Chondrocyte (in vitro differentiated cells): ENCODE data around the gene DNAJC10. TPM values are rescaled to one million over a fixed set of nuclear protein-coding genes. Genes with fewer than 3 reads are reported as not detected.

Experiments used
- DNase-seq: peaks from one replicate; pipeline ENCODE4 v3.0.0; 2021; ENCODE audit warnings: mixed read lengths, low spot score
- H3K27ac Mint-ChIP-seq: one replicate; pipeline ENCODE4 v1.8.0; 2021; ENCODE audit warnings: mild to moderate bottlenecking, moderate library complexity, mixed read lengths; ENCODE audit not compliant: unreplicated experiment
- H3K27me3 Mint-ChIP-seq: 2 replicates; pipeline ENCODE4 v1.8.0; 2021; ENCODE audit warnings: low read depth, mixed read lengths
- H3K36me3 Mint-ChIP-seq: 2 replicates; pipeline ENCODE4 v1.8.0; 2021; ENCODE audit warnings: low read depth, mixed read lengths
- H3K4me1 Mint-ChIP-seq: 2 replicates; pipeline ENCODE4 v1.8.0; 2021; ENCODE audit warnings: low read depth, mild to moderate bottlenecking, mixed read lengths
- H3K4me3 Mint-ChIP-seq: one replicate; pipeline ENCODE4 v1.8.0; 2021; ENCODE audit warnings: mild to moderate bottlenecking, moderate library complexity, mixed read lengths; ENCODE audit not compliant: unreplicated experiment
- H3K9me3 Mint-ChIP-seq: 2 replicates; pipeline ENCODE4 v1.8.0; 2021; ENCODE audit warnings: low read depth, mixed read lengths
- total RNA-seq: library from RNA; stranded (reverse); gene quantifications from 3 replicates; pipeline ENCODE4 v1.2.1, GENCODE V29; 2021
- TF ChIP-seq, protein P1 (sequence below): fragments of 200-600 bp; sonication (generic); IDR thresholded peaks from 2 replicates; pipeline ENCODE4 v1.5.0; 2021; ENCODE audit warnings: antibody characterized with exemption, mild to moderate bottlenecking, moderate library complexity

Gene DNAJC10
- total RNA-seq, 1 donor from 2014 or later: 178 TPM

DNA sequence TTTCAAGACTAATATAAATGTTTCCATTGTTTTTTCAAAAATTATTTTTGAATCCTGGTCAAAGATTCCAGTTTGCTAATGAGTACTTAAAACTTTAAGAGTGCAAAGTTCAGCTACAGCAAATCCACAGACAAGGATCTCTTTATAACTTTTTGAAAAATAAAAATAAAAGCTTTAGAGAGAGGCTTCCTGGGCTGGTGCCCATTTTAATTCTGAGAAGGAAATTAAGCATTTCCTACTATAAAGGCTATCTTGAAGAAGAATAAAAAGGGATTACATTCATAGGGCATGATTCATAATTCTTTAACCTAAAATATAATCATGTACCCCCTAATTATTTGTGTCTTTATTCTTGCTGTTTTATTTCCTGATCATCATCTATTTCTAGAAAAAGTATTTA, 38.2 kb downstream of the DNAJC10 start:
- no peak for DNase-seq
- H3K27ac Mint-ChIP-seq: no peak overlapping the region
- no peak overlapping the region for H3K4me3 Mint-ChIP-seq
- no peaks in the 10 kb centered on the region for H3K9me3 Mint-ChIP-seq
- no peaks in the 10 kb centered on the region for H3K4me1 Mint-ChIP-seq
- H3K27me3 Mint-ChIP-seq: no peaks in the 10 kb centered on the region
- TF ChIP-seq, protein P1, sequence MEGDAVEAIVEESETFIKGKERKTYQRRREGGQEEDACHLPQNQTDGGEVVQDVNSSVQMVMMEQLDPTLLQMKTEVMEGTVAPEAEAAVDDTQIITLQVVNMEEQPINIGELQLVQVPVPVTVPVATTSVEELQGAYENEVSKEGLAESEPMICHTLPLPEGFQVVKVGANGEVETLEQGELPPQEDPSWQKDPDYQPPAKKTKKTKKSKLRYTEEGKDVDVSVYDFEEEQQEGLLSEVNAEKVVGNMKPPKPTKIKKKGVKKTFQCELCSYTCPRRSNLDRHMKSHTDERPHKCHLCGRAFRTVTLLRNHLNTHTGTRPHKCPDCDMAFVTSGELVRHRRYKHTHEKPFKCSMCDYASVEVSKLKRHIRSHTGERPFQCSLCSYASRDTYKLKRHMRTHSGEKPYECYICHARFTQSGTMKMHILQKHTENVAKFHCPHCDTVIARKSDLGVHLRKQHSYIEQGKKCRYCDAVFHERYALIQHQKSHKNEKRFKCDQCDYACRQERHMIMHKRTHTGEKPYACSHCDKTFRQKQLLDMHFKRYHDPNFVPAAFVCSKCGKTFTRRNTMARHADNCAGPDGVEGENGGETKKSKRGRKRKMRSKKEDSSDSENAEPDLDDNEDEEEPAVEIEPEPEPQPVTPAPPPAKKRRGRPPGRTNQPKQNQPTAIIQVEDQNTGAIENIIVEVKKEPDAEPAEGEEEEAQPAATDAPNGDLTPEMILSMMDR: no peak
- peaks cover 36% of the 10 kb centered on the region for H3K36me3 Mint-ChIP-seq

DNA sequence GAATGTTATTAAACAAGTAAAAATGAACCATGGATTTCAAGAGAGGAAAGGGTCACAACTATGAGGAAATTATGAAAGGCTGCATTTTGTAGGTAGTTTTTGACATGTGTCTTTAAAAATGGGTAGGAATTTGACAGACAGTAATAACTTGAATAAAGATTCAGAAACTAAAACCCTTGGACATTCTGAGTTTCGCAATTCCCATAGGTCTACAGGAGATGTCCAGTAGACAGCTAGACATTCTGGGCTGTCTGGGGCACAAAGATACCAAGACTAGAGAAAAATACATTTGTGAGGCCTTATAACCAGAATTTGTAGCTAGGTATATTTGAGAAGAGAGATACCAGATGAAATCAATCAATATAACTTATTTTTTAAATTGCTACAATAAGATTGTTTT, 42.3 kb downstream of the DNAJC10 start:
- no peak for DNase-seq
- Mint-ChIP-seq H3K36me3 (peaks cover 24% of the 10 kb centered on the region), H3K9me3 (no peaks in the 10 kb centered on the region), H3K27ac (no peak overlapping the region), H3K4me1 (peaks cover 11% of the 10 kb centered on the region), H3K27me3 (no peaks in the 10 kb centered on the region), H3K4me3 (no peak overlapping the region)
- TF ChIP-seq, protein P1: no peak

DNA sequence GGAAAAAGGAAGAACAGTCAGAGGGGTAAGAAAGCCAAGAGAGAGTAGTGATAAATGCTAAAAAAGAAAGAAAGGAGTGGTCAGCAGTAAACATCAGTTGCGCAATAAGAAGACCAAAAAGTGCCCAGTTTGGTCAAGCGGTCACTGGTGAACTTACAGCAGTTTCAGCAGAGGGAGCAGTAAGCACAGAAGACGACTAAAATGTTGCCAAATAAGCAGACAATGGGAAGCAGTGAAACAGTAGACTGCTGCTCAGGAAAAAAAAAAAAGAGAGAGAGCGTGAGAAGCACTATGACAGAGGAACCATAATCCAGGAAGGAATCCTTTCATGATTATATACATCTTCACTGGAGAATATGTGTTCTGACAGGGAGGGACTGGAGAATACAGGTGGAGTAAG, 45.8 kb downstream of the DNAJC10 start:
- peak overlapping the region; percentile 68 for H3K27ac Mint-ChIP-seq
- H3K36me3 Mint-ChIP-seq: peaks cover 20% of the 10 kb centered on the region
- H3K27me3 Mint-ChIP-seq: no peaks in the 10 kb centered on the region
- H3K4me1 Mint-ChIP-seq: peaks cover 11% of the 10 kb centered on the region
- no peak overlapping the region for H3K4me3 Mint-ChIP-seq
- TF ChIP-seq, protein P1: peak; percentile 55
- no peak for DNase-seq
- H3K9me3 Mint-ChIP-seq: no peaks in the 10 kb centered on the region

DNA sequence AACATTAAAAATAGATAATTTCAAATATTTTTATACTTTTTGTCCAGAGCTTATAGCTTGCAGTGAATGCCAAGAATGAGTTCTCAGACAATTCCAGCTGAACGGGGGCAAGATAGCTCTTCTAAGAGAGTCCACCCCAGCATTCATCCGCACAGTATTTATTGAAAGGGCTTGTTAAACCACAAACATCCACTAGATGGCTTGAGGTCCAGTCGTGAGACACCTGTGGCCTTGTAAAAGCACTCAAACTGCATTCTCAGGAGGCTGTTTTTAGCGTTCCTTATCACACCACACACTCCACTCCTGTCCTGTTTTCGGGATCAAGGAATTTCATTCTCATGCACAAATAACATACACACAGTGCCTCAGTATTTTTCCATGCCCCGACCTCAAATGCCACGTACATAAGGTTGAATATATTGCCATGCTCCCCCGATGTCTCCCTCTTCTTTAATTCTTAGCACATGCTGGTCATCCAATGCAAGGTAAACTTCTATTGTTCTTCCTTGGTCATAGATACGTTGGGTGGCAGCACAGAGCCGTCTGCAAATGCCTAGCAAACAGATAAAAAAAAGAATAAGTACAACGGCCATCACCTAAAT, 47.4 kb downstream of the DNAJC10 start:
- Mint-ChIP-seq H3K9me3 (no peaks in the 10 kb centered on the region), H3K36me3 (peaks cover 22% of the 10 kb centered on the region), H3K27ac (no peak overlapping the region), H3K4me3 (no peak overlapping the region), H3K27me3 (no peaks in the 10 kb centered on the region), H3K4me1 (peaks cover 13% of the 10 kb centered on the region)
- TF ChIP-seq, protein P1: peak; percentile 81
- no peak for DNase-seq

DNA sequence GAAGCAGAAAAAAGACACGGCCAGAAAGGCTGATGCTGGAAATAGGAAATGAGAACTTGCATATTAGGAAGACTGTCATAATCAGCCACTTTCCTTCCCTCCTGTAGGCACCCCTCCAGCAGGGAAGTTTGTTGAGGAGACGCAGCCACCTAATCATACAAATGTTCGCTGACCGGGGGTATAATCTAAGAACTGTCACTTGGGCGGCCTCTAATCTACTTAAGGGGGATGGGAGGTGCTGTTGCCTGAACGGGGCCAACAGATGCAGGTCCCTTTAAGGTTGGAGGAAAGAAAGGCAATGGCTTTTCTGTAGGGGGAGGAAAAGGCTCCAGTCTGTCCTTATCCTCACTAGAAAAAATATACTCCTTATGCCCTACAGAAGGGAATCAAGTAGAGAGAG, 50.6 kb downstream of the DNAJC10 start:
- TF ChIP-seq, protein P1: no peak
- H3K27ac Mint-ChIP-seq: no peak overlapping the region
- no peak for DNase-seq
- no peaks in the 10 kb centered on the region for H3K27me3 Mint-ChIP-seq
- peaks cover 25% of the 10 kb centered on the region for H3K9me3 Mint-ChIP-seq
- H3K4me3 Mint-ChIP-seq: no peak overlapping the region
- peaks cover 33% of the 10 kb centered on the region for H3K36me3 Mint-ChIP-seq
- H3K4me1 Mint-ChIP-seq: peaks cover 9% of the 10 kb centered on the region
